GM19193 (cell line): ENCODE results near the gene LATS2.

Experiments
- POLR2A ChIP-seq: IDR thresholded peaks from 4 replicates; pipeline ENCODE4 v1.6.1; 2011; ENCODE audit not compliant: insufficient read depth, insufficient read length; ENCODE audit errors: extremely low read depth

The LATS2 gene

GRCh38 chr13:21079221-21079620, 17.8 kb upstream of the LATS2 start:
- no peak for TF ChIP-seq POLR2A

- TF ChIP-seq POLR2A, result no peak
Observed at GRCh38 chr13:21078501-21078900, 17.1 kb upstream of the LATS2 start.

GRCh38 chr13:21077788-21078353, 16.5 kb upstream of the LATS2 start:
- TF ChIP-seq POLR2A, result no peak

GRCh38 chr13:21077076-21077787, 15.8 kb upstream of the LATS2 start:
- no peak for TF ChIP-seq POLR2A

- no peak for TF ChIP-seq POLR2A
Observed at GRCh38 chr13:21076253-21076652, 14.9 kb upstream of the LATS2 start.

GRCh38 chr13:21075379-21076249, 14.2 kb upstream of the LATS2 start:
- TF ChIP-seq POLR2A, result peak; percentile 29

GRCh38 chr13:21075011-21075378, 13.6 kb upstream of the LATS2 start:
- TF ChIP-seq POLR2A, result no peak

- no peak for TF ChIP-seq POLR2A
Observed at GRCh38 chr13:21074546-21074945, 13.2 kb upstream of the LATS2 start.

- no peak for TF ChIP-seq POLR2A
Observed at GRCh38 chr13:21071924-21072323, 10.5 kb upstream of the LATS2 start.

GRCh38 chr13:21071015-21071414, 9.6 kb upstream of the LATS2 start:
- TF ChIP-seq POLR2A, result no peak

- no peak for TF ChIP-seq POLR2A
Observed at GRCh38 chr13:21069561-21070004, 8.2 kb upstream of the LATS2 start.

GRCh38 chr13:21067848-21068247, 6.5 kb upstream of the LATS2 start:
- TF ChIP-seq POLR2A, result no peak

- no peak for TF ChIP-seq POLR2A
Observed at GRCh38 chr13:21066946-21067345, 5.6 kb upstream of the LATS2 start.

- TF ChIP-seq POLR2A, result no peak
Observed at GRCh38 chr13:21065686-21066085, 4.3 kb upstream of the LATS2 start.

- TF ChIP-seq POLR2A, result no peak
Observed at GRCh38 chr13:21063031-21063430, 1.6 kb upstream of the LATS2 start.
